Measurements from ENCODE around the gene L2HGDH.

- no peak for TF ChIP-seq CTCF (IDR thresholded peaks at IDR 0.05)
- TF ChIP-seq FOSL2 (IDR thresholded peaks at IDR 0.05; ENCODE audit: borderline replicate concordance, low read depth), result no peak
- TF ChIP-seq EZH2phosphoT487 (IDR thresholded peaks at IDR 0.05; ENCODE audit: borderline replicate concordance, low read depth), result no peak
- no peak for TF ChIP-seq TEAD4 (IDR thresholded peaks at IDR 0.05; ENCODE audit: borderline replicate concordance, insufficient read depth)
- TF ChIP-seq RFX5 (IDR thresholded peaks at IDR 0.05; ENCODE audit: low read length), result no peak
- TF ChIP-seq RAD21 (IDR thresholded peaks at IDR 0.05; ENCODE audit: low read length), result no peak
- no peak for TF ChIP-seq CHD2 (IDR thresholded peaks at IDR 0.05; ENCODE audit: low read length, partially characterized antibody)
- no peak for TF ChIP-seq EP300 (IDR thresholded peaks at IDR 0.05; ENCODE audit: borderline replicate concordance in 1 of 2, low read depth in 1 of 2, low read length in 1 of 2)
- no peak for TF ChIP-seq SMC3 (IDR thresholded peaks at IDR 0.05; ENCODE audit: low read depth, low read length)
- no peak for TF ChIP-seq POLR2AphosphoS5 (IDR thresholded peaks at IDR 0.05; ENCODE audit: low read depth, low read length)
- no peak for TF ChIP-seq MAX (IDR thresholded peaks at IDR 0.05; ENCODE audit: low read depth)
Observed at GRCh38 chr14:50229681-50230080, 82.3 kb downstream of the L2HGDH start.
